ENCODE data around the gene OSBPL10.

DNA sequence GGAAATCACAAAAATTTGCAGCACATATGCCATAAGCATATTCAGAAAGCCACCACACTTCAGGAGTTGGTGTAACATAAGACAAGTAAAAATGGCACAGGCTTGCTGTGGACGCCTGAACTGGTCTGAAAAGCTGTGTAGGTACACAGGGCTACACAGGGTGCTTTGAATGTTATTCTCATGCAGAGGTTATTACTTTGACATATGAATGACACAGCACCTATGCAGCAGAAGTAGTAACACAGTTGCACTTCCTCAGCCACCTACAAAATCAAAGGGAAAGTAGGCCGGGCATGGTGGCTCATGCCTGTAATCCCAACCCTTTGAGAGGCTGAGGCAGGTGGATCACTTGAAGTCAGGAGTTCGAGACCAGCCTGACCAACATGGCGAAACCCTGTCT lies 54.5 kb downstream of the OSBPL10 start:
- TF ChIP-seq POLR2AphosphoS5 (IDR thresholded peaks at IDR 0.05; ENCODE audit: low read depth, low read length): no peak
- TF ChIP-seq POU2F2 (IDR thresholded peaks at IDR 0.05; ENCODE audit: low read depth, low read length): no peak
- no peak for TF ChIP-seq POLR2A (IDR thresholded peaks at IDR 0.05; ENCODE audit: low read depth, low read length)
- TF ChIP-seq TAF1 (IDR thresholded peaks at IDR 0.05; ENCODE audit: low read depth, low read length): no peak
